Measurements from ENCODE around the gene APP.

Gene APP

GRCh38 chr21:26077521-26077920 lies 93.0 kb downstream of the APP start:
- no peaks in the 10 kb centered on the region for H3K36me3 ChIP-seq (ENCODE audit: control insufficient read depth, insufficient read depth, low read length)
- H3K4me1 ChIP-seq (ENCODE audit: control insufficient read depth, insufficient read depth, low read length) = peaks cover under 1% of the 10 kb centered on the region
- 91 to 94% methylated on average over 7 of the region's 7 CpGs for WGBS, 2 experiments
- H3K4me3 ChIP-seq (ENCODE audit: insufficient read depth, low read depth, low read length) = no peak overlapping the region
- H3K27me3 ChIP-seq (ENCODE audit: control insufficient read depth, insufficient read depth, low read length, poor library complexity, severe bottlenecking) = no peaks in the 10 kb centered on the region
- H3K9me3 ChIP-seq (ENCODE audit: control insufficient read depth, low read length) = no peaks in the 10 kb centered on the region
- H3K27ac ChIP-seq (ENCODE audit: insufficient read depth, low read depth, low read length, poor library complexity, severe bottlenecking) = no peak overlapping the region

GRCh38 chr21:26072666-26073615 lies 97.6 kb downstream of the APP start:
- 95 to 96% methylated on average over 9 of the region's 9 CpGs for WGBS, 2 experiments
- H3K36me3 ChIP-seq (ENCODE audit: control insufficient read depth, insufficient read depth, low read length) = no peaks in the 10 kb centered on the region
- no peak overlapping the region for H3K4me3 ChIP-seq (ENCODE audit: insufficient read depth, low read depth, low read length)
- H3K27ac ChIP-seq (ENCODE audit: insufficient read depth, low read depth, low read length, poor library complexity, severe bottlenecking) = no peak overlapping the region
- no peaks in the 10 kb centered on the region for H3K9me3 ChIP-seq (ENCODE audit: control insufficient read depth, low read length)
- H3K4me1 ChIP-seq (ENCODE audit: control insufficient read depth, insufficient read depth, low read length) = peaks cover 13% of the 10 kb centered on the region
- no peaks in the 10 kb centered on the region for H3K27me3 ChIP-seq (ENCODE audit: control insufficient read depth, insufficient read depth, low read length, poor library complexity, severe bottlenecking)

DNA sequence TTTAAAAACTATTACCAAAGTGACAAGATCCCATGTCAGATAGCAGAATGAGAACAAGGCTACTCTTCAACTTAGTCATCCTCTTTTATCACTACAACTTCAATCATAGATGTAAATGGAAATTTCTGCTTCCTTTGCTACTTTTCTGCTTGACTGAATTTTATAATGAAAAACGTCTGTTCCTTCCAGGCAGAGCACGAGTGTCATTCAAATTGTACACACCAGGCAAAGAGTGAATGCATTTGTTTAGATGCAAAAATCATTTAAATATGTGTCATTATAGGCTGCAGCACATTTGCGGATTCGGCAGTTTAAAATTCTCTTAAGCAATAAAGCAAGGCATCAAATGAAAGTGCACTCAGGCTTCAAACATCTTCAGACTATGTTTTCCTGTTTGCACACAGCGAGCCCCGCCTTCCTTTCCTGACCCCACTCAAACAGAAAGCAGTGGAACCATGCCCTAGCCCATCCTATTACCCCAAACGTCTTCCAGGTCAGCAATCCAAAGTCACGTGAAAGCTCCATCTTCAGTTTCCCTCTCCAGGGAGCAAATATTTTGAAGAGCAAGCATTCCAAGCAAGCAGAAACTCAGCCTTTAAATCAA lies 99.6 kb downstream of the APP start:
- H3K27ac ChIP-seq (ENCODE audit: insufficient read depth, low read depth, low read length, poor library complexity, severe bottlenecking) = no peak overlapping the region
- H3K27me3 ChIP-seq (ENCODE audit: control insufficient read depth, insufficient read depth, low read length, poor library complexity, severe bottlenecking) = no peaks in the 10 kb centered on the region
- no peak overlapping the region for H3K4me3 ChIP-seq (ENCODE audit: insufficient read depth, low read depth, low read length)
- 62 to 63% methylated on average over 8 of the region's 8 CpGs for WGBS, 2 experiments
- peaks cover 13% of the 10 kb centered on the region for H3K4me1 ChIP-seq (ENCODE audit: control insufficient read depth, insufficient read depth, low read length)
- no peaks in the 10 kb centered on the region for H3K9me3 ChIP-seq (ENCODE audit: control insufficient read depth, low read length)
- no peaks in the 10 kb centered on the region for H3K36me3 ChIP-seq (ENCODE audit: control insufficient read depth, insufficient read depth, low read length)

- Histone ChIP-seq H3K27me3 (ENCODE audit: control insufficient read depth, insufficient read depth, low read length, poor library complexity, severe bottlenecking) (no peaks in the 10 kb centered on the region), H3K4me3 (ENCODE audit: insufficient read depth, low read depth, low read length) (no peak overlapping the region), H3K4me1 (ENCODE audit: control insufficient read depth, insufficient read depth, low read length) (peaks cover 13% of the 10 kb centered on the region), H3K36me3 (ENCODE audit: control insufficient read depth, insufficient read depth, low read length) (no peaks in the 10 kb centered on the region), H3K9me3 (ENCODE audit: control insufficient read depth, low read length) (no peaks in the 10 kb centered on the region), H3K27ac (ENCODE audit: insufficient read depth, low read depth, low read length, poor library complexity, severe bottlenecking) (no peak overlapping the region)
- WGBS, 2 experiments = 96 to 100% methylated on average over 2 of the region's 2 CpGs
These were observed 100.4 kb downstream of the APP start for GRCh38 chr21:26070121-26070520.

DNA sequence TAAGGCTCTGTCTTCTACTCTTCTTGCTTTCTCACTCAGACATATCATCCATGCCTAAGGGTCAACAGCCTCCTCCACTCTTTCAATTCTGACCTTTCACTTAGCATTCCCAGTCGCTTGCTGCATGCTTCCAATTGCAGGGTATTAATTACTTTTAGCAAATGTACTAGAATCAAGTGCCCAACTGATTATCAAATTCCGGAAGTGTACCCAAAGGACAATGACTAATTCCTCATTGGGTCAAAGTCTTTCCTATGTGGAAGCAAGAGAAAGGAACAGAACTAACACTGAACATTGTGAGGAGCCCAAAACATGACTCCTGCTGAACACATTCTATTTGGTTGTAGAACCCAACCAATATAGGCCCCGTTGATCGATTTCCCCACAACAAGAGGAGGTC lies 101.8 kb downstream of the APP start:
- Histone ChIP-seq H3K27ac (ENCODE audit: insufficient read depth, low read depth, low read length, poor library complexity, severe bottlenecking) (no peak overlapping the region), H3K4me3 (ENCODE audit: insufficient read depth, low read depth, low read length) (no peak overlapping the region), H3K36me3 (ENCODE audit: control insufficient read depth, insufficient read depth, low read length) (no peaks in the 10 kb centered on the region), H3K27me3 (ENCODE audit: control insufficient read depth, insufficient read depth, low read length, poor library complexity, severe bottlenecking) (no peaks in the 10 kb centered on the region), H3K4me1 (ENCODE audit: control insufficient read depth, insufficient read depth, low read length) (peaks cover 13% of the 10 kb centered on the region), H3K9me3 (ENCODE audit: control insufficient read depth, low read length) (no peaks in the 10 kb centered on the region)
- 89 to 94% methylated on average over 4 of the region's 4 CpGs for WGBS, 2 experiments

DNA sequence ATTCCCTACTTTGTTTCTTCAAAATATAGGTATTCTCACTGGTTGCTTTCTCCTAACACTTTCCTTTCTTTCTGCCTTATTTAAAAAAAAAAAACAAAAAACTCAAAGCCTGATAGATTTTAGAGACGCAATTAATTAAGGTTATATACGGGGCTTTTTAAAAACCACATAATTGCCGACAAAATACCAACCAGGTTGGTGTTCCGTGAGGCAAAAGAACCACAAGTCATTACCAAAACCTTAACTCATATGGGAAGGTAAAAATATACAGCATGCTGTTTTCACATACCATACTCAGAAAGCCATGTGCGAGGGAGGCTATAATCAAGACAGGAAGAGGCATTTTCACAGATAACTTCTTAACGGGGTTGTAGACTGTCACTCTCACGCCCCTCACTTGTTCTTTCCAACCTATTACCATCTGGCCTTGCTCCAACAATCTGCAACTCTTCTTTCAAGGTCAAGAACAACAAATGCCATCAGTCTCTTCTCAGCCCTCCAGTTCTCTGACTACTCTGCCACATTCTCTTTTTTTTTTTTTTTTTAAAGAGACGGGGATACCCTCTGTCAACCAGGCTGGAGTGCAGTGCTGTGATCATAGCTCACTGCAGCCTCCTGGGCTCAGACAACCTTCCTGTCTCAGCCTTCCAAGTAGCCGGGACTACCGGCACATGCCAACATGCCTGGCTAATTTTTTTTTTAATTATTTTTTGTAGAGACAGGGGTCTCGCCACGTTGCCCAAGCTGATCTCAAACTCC lies 102.6 kb downstream of the APP start:
- no peak overlapping the region for H3K4me3 ChIP-seq (ENCODE audit: insufficient read depth, low read depth, low read length)
- no peaks in the 10 kb centered on the region for H3K36me3 ChIP-seq (ENCODE audit: control insufficient read depth, insufficient read depth, low read length)
- H3K4me1 ChIP-seq (ENCODE audit: control insufficient read depth, insufficient read depth, low read length) = peaks cover 13% of the 10 kb centered on the region
- no peaks in the 10 kb centered on the region for H3K9me3 ChIP-seq (ENCODE audit: control insufficient read depth, low read length)
- H3K27ac ChIP-seq (ENCODE audit: insufficient read depth, low read depth, low read length, poor library complexity, severe bottlenecking) = no peak overlapping the region
- no peaks in the 10 kb centered on the region for H3K27me3 ChIP-seq (ENCODE audit: control insufficient read depth, insufficient read depth, low read length, poor library complexity, severe bottlenecking)
- 92 to 93% methylated on average over 11 to 12 of the region's 12 CpGs for WGBS, 2 experiments

DNA sequence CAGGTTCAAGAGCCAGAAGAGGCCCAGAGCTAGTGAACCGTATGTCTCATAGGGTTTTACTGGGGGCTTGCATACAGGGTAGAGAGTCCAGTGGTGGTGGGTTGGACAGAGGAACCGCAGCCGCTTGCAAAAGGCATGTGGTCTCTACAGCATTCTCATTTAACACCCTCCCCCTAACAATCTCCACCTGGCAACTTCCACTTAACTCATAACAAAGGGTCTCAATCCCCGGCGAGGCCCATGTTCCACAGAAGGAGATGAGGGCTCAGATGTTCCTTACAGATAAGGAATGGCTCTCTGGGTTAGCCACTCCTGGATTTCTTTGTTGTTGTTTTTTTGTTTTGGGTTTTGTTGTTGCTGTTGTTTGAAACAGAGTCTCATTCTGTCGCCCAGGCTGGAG lies 106.1 kb downstream of the APP start:
- no peak overlapping the region for H3K4me3 ChIP-seq (ENCODE audit: insufficient read depth, low read depth, low read length)
- no peaks in the 10 kb centered on the region for H3K27me3 ChIP-seq (ENCODE audit: control insufficient read depth, insufficient read depth, low read length, poor library complexity, severe bottlenecking)
- H3K4me1 ChIP-seq (ENCODE audit: control insufficient read depth, insufficient read depth, low read length) = peaks cover 10% of the 10 kb centered on the region
- H3K36me3 ChIP-seq (ENCODE audit: control insufficient read depth, insufficient read depth, low read length) = no peaks in the 10 kb centered on the region
- 84 to 91% methylated on average over 6 of the region's 6 CpGs for WGBS, 2 experiments
- H3K27ac ChIP-seq (ENCODE audit: insufficient read depth, low read depth, low read length, poor library complexity, severe bottlenecking) = no peak overlapping the region
- H3K9me3 ChIP-seq (ENCODE audit: control insufficient read depth, low read length) = no peaks in the 10 kb centered on the region

DNA sequence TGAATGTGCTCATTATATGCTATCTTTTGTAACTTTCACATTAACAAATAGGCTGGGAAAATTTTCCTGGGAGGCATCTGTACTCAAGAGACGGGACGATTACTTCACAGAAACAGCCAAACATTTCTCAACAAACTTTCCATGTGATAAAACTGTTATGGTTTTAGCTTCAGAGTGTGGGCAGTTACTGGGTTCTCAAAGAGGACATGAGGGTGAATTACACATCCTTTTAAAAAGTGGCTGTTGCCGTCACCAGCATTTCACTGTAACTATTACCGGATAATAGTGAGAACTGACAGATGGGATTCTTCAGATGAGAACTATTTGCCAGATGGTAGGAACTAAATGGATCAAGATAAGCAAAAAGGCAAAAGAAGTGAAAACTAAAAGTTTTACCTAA lies 109.1 kb downstream of the APP start:
- Histone ChIP-seq H3K36me3 (ENCODE audit: control insufficient read depth, insufficient read depth, low read length) (no peaks in the 10 kb centered on the region), H3K4me3 (ENCODE audit: insufficient read depth, low read depth, low read length) (no peak overlapping the region), H3K27ac (ENCODE audit: insufficient read depth, low read depth, low read length, poor library complexity, severe bottlenecking) (no peak overlapping the region), H3K9me3 (ENCODE audit: control insufficient read depth, low read length) (no peaks in the 10 kb centered on the region), H3K27me3 (ENCODE audit: control insufficient read depth, insufficient read depth, low read length, poor library complexity, severe bottlenecking) (no peaks in the 10 kb centered on the region), H3K4me1 (ENCODE audit: control insufficient read depth, insufficient read depth, low read length) (peaks cover 10% of the 10 kb centered on the region)
- 92 to 97% methylated on average over 2 to 4 of the region's 4 CpGs for WGBS, 2 experiments

- Histone ChIP-seq H3K27ac (ENCODE audit: insufficient read depth, low read depth, low read length, poor library complexity, severe bottlenecking) (no peak overlapping the region), H3K4me1 (ENCODE audit: control insufficient read depth, insufficient read depth, low read length) (peaks cover 10% of the 10 kb centered on the region), H3K36me3 (ENCODE audit: control insufficient read depth, insufficient read depth, low read length) (no peaks in the 10 kb centered on the region), H3K9me3 (ENCODE audit: control insufficient read depth, low read length) (no peaks in the 10 kb centered on the region), H3K4me3 (ENCODE audit: insufficient read depth, low read depth, low read length) (no peak overlapping the region), H3K27me3 (ENCODE audit: control insufficient read depth, insufficient read depth, low read length, poor library complexity, severe bottlenecking) (no peaks in the 10 kb centered on the region)
- WGBS, 2 experiments = 80 to 88% methylated on average over 7 of the region's 7 CpGs
These were observed 110.0 kb downstream of the APP start for GRCh38 chr21:26060335-26061115.
